Activated CD4-positive, alpha-beta T cell treated with anti-CD3 and anti-CD28 coated beads, Interleukin-2, amount 10 ng/mL, durations not matched to agents 24 days and 14 days (primary cell): ENCODE measurements around the gene LRRFIP2. TPM values are rescaled to one million over a fixed set of nuclear protein-coding genes. Genes with fewer than 3 reads are reported as not detected.
"Not testable (repeated sequence)": the region's sequence is repeated elsewhere in the genome, so short reads cannot be mapped to it uniquely, and the experiment has no call there.

ENCODE experiments used
- DNase-seq: peaks from one replicate; pipeline ENCODE4 v3.0.0; 2022
- H3K27ac Mint-ChIP-seq: one replicate; pipeline ENCODE4 v1.8.0; 2022; ENCODE audit warnings: mild to moderate bottlenecking, mixed read lengths
- H3K27me3 Mint-ChIP-seq: one replicate; pipeline ENCODE4 v1.8.0; 2022; ENCODE audit warnings: mixed read lengths
- H3K36me3 Mint-ChIP-seq: one replicate; pipeline ENCODE4 v1.8.0; 2022; ENCODE audit warnings: low read depth, mild to moderate bottlenecking, mixed read lengths
- H3K4me1 Mint-ChIP-seq: one replicate; pipeline ENCODE4 v1.8.0; 2021; ENCODE audit warnings: mixed read lengths
- H3K4me3 Mint-ChIP-seq: one replicate; pipeline ENCODE4 v1.8.0; 2022; ENCODE audit warnings: mild to moderate bottlenecking, moderate library complexity, mixed read lengths
- H3K9me3 Mint-ChIP-seq: one replicate; pipeline ENCODE4 v1.8.0; 2021; ENCODE audit warnings: mixed read lengths
- intact Hi-C: fragments of 100-400 bp; cut with micrococcal nuclease; formaldehyde crosslinking; loops from one replicate; pipeline ENCODE4 v1.15.1; 2023
- total RNA-seq: library from RNA; stranded (reverse); gene quantifications from 2 replicates; pipeline ENCODE4 v1.2.3, GENCODE V29; 2022

Gene LRRFIP2
- total RNA-seq, 1 donor from 2014 or later, result 23.3 TPM

DNA sequence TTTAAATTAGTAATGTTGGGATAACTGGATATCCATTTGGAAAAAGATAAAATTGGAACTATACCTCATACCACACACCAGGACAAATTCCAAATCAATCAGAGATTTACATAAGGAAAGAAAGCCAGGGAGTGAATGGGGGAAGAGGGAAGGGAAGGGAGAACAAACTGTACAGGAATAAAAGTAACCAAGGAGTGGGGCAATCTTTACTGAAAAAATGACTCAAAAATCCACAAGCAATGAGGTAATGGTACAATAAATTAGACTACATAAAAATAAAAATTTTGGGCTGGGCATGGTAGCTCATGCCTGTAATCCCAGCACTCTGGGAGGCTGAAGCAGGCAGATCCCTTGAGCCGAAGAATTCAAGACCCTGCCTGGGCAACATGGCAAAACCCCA lies 98.4 kb downstream of the LRRFIP2 start:
- Mint-ChIP-seq H3K4me3 (no peak overlapping the region), H3K27ac (no peak overlapping the region), H3K9me3 (no peaks in the 10 kb centered on the region), H3K4me1 (peaks cover 15% of the 10 kb centered on the region), H3K36me3 (peaks cover 22% of the 10 kb centered on the region), H3K27me3 (no peaks in the 10 kb centered on the region)
- intact Hi-C loops, result no loop called here
- DNase-seq, result no peak

DNA sequence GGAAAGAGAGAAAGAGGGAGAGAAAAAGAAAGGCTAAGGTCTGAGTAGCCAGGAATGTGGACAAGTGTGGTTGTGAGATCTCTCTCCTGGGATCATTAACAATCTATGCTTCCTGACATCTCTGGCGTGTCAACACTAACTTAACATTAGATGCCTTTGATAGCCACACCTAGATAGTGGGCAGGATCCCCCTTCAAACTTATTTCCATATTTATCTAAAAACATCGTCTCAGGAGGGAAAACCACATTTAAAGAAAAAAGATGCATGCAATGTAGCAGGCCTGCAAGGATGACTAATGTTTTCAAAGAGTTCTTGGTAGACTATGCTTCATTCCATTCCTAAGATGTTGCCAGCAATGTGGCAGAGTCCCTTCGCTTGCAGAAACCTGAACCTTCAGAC lies 100.2 kb downstream of the LRRFIP2 start:
- H3K4me1 Mint-ChIP-seq, result peaks cover 15% of the 10 kb centered on the region
- H3K36me3 Mint-ChIP-seq, result peaks cover 20% of the 10 kb centered on the region
- H3K27me3 Mint-ChIP-seq, result no peaks in the 10 kb centered on the region
- no peaks in the 10 kb centered on the region for H3K9me3 Mint-ChIP-seq
- intact Hi-C loops, result no loop called here
- no peak overlapping the region for H3K27ac Mint-ChIP-seq
- no peak overlapping the region for H3K4me3 Mint-ChIP-seq
- no peak for DNase-seq

GRCh38 chr3:37072892-37073291 lies 101.5 kb downstream of the LRRFIP2 start:
- peaks cover 21% of the 10 kb centered on the region for H3K36me3 Mint-ChIP-seq
- H3K4me3 Mint-ChIP-seq, result no peak overlapping the region
- H3K4me1 Mint-ChIP-seq, result peaks cover 15% of the 10 kb centered on the region
- no peaks in the 10 kb centered on the region for H3K27me3 Mint-ChIP-seq
- intact Hi-C loops, result no loop called here
- no peaks in the 10 kb centered on the region for H3K9me3 Mint-ChIP-seq
- no peak for DNase-seq
- peak overlapping the region; percentile 21 for H3K27ac Mint-ChIP-seq

GRCh38 chr3:37071921-37072320 lies 102.5 kb downstream of the LRRFIP2 start:
- H3K36me3 Mint-ChIP-seq, result peaks cover 21% of the 10 kb centered on the region
- no peak overlapping the region for H3K27ac Mint-ChIP-seq

DNA sequence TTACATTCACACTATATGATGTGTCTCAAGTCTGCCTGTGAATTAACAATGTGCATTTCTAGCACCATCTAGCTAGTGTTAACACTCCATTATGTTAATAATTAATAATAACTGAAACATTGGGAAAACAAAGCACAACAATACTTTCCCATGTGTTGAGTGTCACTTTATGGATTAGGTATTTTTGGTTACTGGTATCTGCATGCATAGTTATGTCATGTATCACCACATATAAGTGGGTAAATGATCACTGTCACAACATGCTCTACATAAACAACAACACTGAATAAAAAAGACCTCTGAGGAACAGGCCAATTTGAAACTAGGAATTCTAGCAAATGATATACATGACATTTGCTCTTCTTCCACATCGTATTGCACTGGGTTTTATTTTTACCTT lies 106.4 kb downstream of the LRRFIP2 start:
- no peaks in the 10 kb centered on the region for H3K27me3 Mint-ChIP-seq
- no peak overlapping the region for H3K27ac Mint-ChIP-seq
- intact Hi-C loops, result no loop called here
- peaks cover 24% of the 10 kb centered on the region for H3K36me3 Mint-ChIP-seq
- no peaks in the 10 kb centered on the region for H3K9me3 Mint-ChIP-seq
- no peak overlapping the region for H3K4me3 Mint-ChIP-seq
- peaks cover 10% of the 10 kb centered on the region for H3K4me1 Mint-ChIP-seq
- DNase-seq, result no peak

More at GRCh38 chr3:37071921-37072320, 102.5 kb downstream of the LRRFIP2 start:
- peaks cover 15% of the 10 kb centered on the region for H3K4me1 Mint-ChIP-seq
- no peaks in the 10 kb centered on the region for H3K27me3 Mint-ChIP-seq
- H3K4me3 Mint-ChIP-seq, result no peak overlapping the region
- no peaks in the 10 kb centered on the region for H3K9me3 Mint-ChIP-seq
- DNase-seq, result no peak
- intact Hi-C loops, result no loop called here

GRCh38 chr3:37067577-37067976 lies 106.8 kb downstream of the LRRFIP2 start:
- intact Hi-C loops, result no loop called here

GRCh38 chr3:37064747-37065146 lies 109.6 kb downstream of the LRRFIP2 start:
- Mint-ChIP-seq H3K4me1 (peaks cover 7% of the 10 kb centered on the region), H3K27ac (no peak overlapping the region), H3K36me3 (peaks cover 40% of the 10 kb centered on the region), H3K4me3 (no peak overlapping the region), H3K27me3 (no peaks in the 10 kb centered on the region), H3K9me3 (no peaks in the 10 kb centered on the region)
- intact Hi-C loops, result no loop called here
- DNase-seq, result no peak

More at GRCh38 chr3:37067577-37067976, 106.8 kb downstream of the LRRFIP2 start:
- no peaks in the 10 kb centered on the region for H3K27me3 Mint-ChIP-seq
- H3K36me3 Mint-ChIP-seq, result peaks cover 27% of the 10 kb centered on the region
- no peak overlapping the region for H3K4me3 Mint-ChIP-seq
- H3K9me3 Mint-ChIP-seq, result no peaks in the 10 kb centered on the region
- peaks cover 5% of the 10 kb centered on the region for H3K4me1 Mint-ChIP-seq
- H3K27ac Mint-ChIP-seq, result no peak overlapping the region
- DNase-seq, result no peak

GRCh38 chr3:37058117-37058516 lies 116.3 kb downstream of the LRRFIP2 start:
- Mint-ChIP-seq H3K4me3 (no peak overlapping the region), H3K27me3 (no peaks in the 10 kb centered on the region), H3K36me3 (peaks cover 47% of the 10 kb centered on the region), H3K9me3 (no peaks in the 10 kb centered on the region), H3K4me1 (peaks cover 16% of the 10 kb centered on the region), H3K27ac (no peak overlapping the region)
- intact Hi-C loops, result no loop called here
- no peak for DNase-seq

- H3K4me1 Mint-ChIP-seq, result peaks cover 16% of the 10 kb centered on the region
- H3K36me3 Mint-ChIP-seq, result peaks cover 43% of the 10 kb centered on the region
- no peaks in the 10 kb centered on the region for H3K27me3 Mint-ChIP-seq
- DNase-seq, result no peak
- peak overlapping the region; percentile 21 for H3K27ac Mint-ChIP-seq
- no peak overlapping the region for H3K4me3 Mint-ChIP-seq
- intact Hi-C loops, result no loop called here
- H3K9me3 Mint-ChIP-seq, result no peaks in the 10 kb centered on the region
These were observed 117.6 kb downstream of the LRRFIP2 start for GRCh38 chr3:37056826-37057225.

DNA sequence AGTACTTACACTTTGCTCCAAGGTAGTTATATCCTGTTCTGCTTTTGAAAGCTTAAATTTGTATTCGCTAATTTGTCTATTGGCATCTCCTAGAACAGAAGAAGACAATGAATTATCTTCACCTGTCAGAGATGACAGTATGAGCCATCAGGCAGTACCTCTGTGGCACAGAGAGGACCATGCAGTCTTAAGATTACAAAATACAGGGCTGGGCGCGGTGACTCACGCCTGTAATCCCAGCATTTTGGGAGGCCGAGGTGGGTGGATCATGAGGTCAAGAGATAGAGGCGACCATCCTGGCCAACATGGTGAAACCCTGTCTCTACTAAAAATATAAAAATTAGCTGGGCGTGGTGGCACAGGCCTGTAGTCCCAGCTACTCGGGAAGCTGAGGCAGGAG lies 119.3 kb downstream of the LRRFIP2 start:
- H3K9me3 Mint-ChIP-seq, H3K27me3 Mint-ChIP-seq, DNase-seq, H3K27ac Mint-ChIP-seq, H3K4me3 Mint-ChIP-seq, intact Hi-C loops: not testable (repeated sequence)
- Mint-ChIP-seq H3K4me1 (peaks cover 13% of the 10 kb centered on the region), H3K36me3 (peaks cover 40% of the 10 kb centered on the region)

DNA sequence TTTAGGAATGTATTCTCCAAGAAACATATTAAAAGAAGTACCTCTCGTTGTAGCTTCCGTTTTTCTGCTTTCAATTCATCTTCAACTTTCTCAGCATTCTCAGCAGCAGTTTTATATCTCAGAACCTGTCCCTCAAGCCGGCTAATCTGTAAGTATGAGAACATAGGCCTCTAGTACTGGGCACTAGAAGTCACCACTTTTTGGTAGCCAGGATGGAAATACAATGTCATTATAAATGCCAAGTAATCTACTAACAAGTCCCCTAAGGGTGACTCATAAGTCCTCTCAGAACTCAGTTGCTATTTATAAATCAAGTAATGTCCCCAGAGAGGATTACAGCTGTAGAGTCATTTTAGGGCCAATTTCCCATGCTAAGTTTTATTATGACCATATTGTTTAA lies 120.0 kb downstream of the LRRFIP2 start:
- Mint-ChIP-seq H3K4me3 (no peak overlapping the region), H3K4me1 (peaks cover 13% of the 10 kb centered on the region), H3K36me3 (peaks cover 45% of the 10 kb centered on the region), H3K9me3 (no peaks in the 10 kb centered on the region), H3K27me3 (no peaks in the 10 kb centered on the region), H3K27ac (peak overlapping the region; percentile 80)
- no peak for DNase-seq
- intact Hi-C loops, result no loop called here

GRCh38 chr3:37053753-37054152 lies 120.6 kb downstream of the LRRFIP2 start:
- intact Hi-C loops, result no loop called here
- Mint-ChIP-seq H3K27ac (peak overlapping the region; percentile 31), H3K36me3 (peaks cover 50% of the 10 kb centered on the region)

DNA sequence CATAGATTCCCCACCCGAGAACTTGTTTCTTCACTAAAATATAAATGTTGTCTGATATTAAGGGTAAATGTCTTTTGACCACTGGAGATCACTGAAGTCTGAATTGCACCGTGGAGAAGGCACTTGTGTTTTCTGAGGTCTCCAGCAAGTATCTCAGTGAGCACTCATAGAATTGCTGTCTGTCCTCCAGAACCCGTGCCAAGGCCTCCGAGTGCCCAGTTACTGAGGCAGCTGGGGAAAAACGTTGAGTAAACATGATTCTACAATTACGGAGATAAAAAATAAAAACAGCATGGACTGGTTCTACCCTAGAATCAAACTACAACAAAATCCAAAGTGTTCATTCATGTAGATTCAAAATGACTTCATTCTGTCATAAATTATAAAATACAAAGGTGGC lies 121.0 kb downstream of the LRRFIP2 start:
- DNase-seq, result no peak
- H3K36me3 Mint-ChIP-seq, result peaks cover 52% of the 10 kb centered on the region
- no peaks in the 10 kb centered on the region for H3K9me3 Mint-ChIP-seq
- intact Hi-C loops, result no loop called here
- H3K27me3 Mint-ChIP-seq, result no peaks in the 10 kb centered on the region
- no peak overlapping the region for H3K4me3 Mint-ChIP-seq
- no peak overlapping the region for H3K27ac Mint-ChIP-seq
- H3K4me1 Mint-ChIP-seq, result peaks cover 13% of the 10 kb centered on the region

More at GRCh38 chr3:37053753-37054152, 120.6 kb downstream of the LRRFIP2 start:
- DNase-seq, result no peak
- Mint-ChIP-seq H3K27me3 (no peaks in the 10 kb centered on the region), H3K4me1 (peaks cover 13% of the 10 kb centered on the region), H3K9me3 (no peaks in the 10 kb centered on the region), H3K4me3 (no peak overlapping the region)

- no peaks in the 10 kb centered on the region for H3K27me3 Mint-ChIP-seq
- H3K9me3 Mint-ChIP-seq, result no peaks in the 10 kb centered on the region
- intact Hi-C loops, result no loop called here
- peaks cover 13% of the 10 kb centered on the region for H3K4me1 Mint-ChIP-seq
- no peak overlapping the region for H3K4me3 Mint-ChIP-seq
- H3K36me3 Mint-ChIP-seq, result peaks cover 56% of the 10 kb centered on the region
- no peak overlapping the region for H3K27ac Mint-ChIP-seq
- DNase-seq, result no peak
These were observed 121.5 kb downstream of the LRRFIP2 start for GRCh38 chr3:37052860-37053259.

DNA sequence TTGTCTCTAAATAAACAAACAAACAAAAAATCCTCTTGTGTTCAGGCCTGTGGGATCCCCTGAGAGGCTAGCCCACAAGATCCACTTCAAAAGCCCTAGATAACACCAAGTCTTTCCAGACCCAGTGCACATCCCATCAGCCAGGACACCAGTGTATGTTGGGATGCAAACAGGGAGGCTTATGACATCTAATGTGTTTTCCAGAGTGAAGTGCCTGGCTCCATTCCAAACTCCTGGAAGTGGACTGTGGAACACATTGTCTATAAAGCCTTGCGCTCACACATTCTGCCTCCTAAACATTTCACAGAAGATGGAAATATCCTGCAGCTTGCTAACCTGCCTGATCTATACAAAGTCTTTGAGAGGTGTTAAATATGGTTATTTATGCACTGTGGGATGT lies 124.1 kb downstream of the LRRFIP2 start:
- Mint-ChIP-seq H3K27me3 (no peaks in the 10 kb centered on the region), H3K4me3 (no peak overlapping the region), H3K9me3 (no peaks in the 10 kb centered on the region), H3K4me1 (peaks cover 13% of the 10 kb centered on the region), H3K27ac (no peak overlapping the region), H3K36me3 (peaks cover 60% of the 10 kb centered on the region)
- intact Hi-C loops, result no loop called here
- no peak for DNase-seq
